ENCODE data around the gene P3H3. TPM values are rescaled to one million over a fixed set of nuclear protein-coding genes. Genes with fewer than 3 reads are reported as not detected.

P3H3 gene
- total and polyA plus RNA-seq, 9 of the 15 experiments (the other 6 are each of a cell fraction or from before 2014, with no cell fraction given): 0.03 to 15.0 (median 4.8) TPM

DNA sequence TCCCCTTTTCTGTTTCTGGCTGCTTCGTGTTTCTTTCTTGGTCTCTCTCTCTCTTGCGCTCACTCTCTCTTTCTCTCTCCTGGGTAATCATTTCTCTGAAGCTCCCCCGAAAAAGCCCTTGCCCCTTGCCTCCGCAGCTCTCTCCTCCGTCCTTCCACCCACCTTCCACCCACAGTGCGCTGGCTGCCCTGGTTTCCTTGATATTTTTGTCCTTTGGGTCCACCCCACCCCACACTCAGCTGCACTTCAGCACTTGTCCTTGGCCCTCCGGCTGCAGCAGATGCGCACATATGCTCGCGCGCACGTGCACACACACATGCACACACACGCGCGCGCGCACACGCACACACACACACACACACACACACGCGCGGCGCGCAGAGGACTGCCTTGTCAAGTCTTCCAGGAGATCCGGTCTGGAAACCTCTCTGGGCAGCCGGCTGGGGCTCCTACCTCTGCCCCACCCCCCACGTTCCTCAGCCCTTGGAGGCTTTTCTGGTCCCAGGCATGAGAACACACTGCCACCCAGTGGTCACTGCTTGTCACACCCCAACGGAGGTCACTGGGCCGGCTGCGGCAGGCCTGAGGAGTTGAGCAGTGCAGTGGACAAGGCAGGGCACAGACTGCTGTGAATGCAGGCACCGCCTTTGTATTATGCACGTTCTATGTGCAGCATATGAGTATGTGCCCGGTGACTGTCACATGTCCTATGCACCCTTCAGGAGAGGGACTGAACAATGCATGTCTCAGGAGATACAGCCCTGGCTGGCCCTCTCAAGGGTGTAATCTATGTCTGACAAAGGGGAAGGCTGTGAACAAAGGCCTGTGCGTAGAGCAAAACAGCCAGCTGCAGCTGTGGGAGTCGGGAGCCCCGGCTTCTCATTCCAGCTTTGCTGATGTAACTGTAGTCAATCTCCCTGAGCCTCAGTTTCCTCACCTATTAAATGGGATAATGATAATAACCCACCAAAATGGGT, 49.3 kb upstream of the P3H3 start (continued):
- TF ChIP-seq ZNF324 (CRISPR knock-in tag; IDR thresholded peaks at IDR 0.05) (no peak), KDM1A (IDR thresholded peaks at IDR 0.05) (peak in 1 of 2 experiments; percentile 83; a peak in 2 of 4 replicates), NFE2 (IDR thresholded peaks at IDR 0.05; ENCODE audit: low read depth) (no peak), ZNF696 (CRISPR knock-in tag; conservative IDR thresholded peaks at IDR 0.05) (no peak), SMAD4 (CRISPR knock-in tag; conservative IDR thresholded peaks at IDR 0.05) (peak; percentile 60), ZNF511 (CRISPR knock-in tag; IDR thresholded peaks at IDR 0.05) (no peak), XRCC5 (IDR thresholded peaks at IDR 0.05; ENCODE audit: low read depth, low read length) (no peak), FOXJ3 (CRISPR knock-in tag; IDR thresholded peaks at IDR 0.05) (no peak), ZNF830 (CRISPR knock-in tag; IDR thresholded peaks at IDR 0.05) (no peak), RBFOX2 (IDR thresholded peaks at IDR 0.05; ENCODE audit: low read depth, low read length) (peak; percentile 59), TBL1XR1 (IDR thresholded peaks at IDR 0.05; ENCODE audit: low read length in 2 of 2) (peak; percentile 28 to 33; a peak in 2 of 4 replicates), E2F6 (IDR thresholded peaks at IDR 0.05; ENCODE audit: borderline replicate concordance in 1 of 2, extremely low read depth in 1 of 2, insufficient read depth in 1 of 2, insufficient read length in 1 of 2, low read depth in 1 of 2, low read length in 1 of 2, poor library complexity in 1 of 2, severe bottlenecking in 1 of 2) (peak; percentile 42 to 43), E2F4 (CRISPR knock-in tag; IDR thresholded peaks at IDR 0.05; ENCODE audit: low read depth) (no peak), FOXA3 (CRISPR knock-in tag; conservative IDR thresholded peaks at IDR 0.05 in 1 of 2, IDR thresholded peaks at IDR 0.05 in 1 of 2) (no peak), CEBPZ (IDR thresholded peaks at IDR 0.05; ENCODE audit: borderline replicate concordance, low read depth, low read length) (no peak), MXD1 (CRISPR knock-in tag; IDR thresholded peaks at IDR 0.05; ENCODE audit: borderline replicate concordance, poor library complexity, severe bottlenecking) (no peak)
- TF ChIP-seq, protein P1, sequence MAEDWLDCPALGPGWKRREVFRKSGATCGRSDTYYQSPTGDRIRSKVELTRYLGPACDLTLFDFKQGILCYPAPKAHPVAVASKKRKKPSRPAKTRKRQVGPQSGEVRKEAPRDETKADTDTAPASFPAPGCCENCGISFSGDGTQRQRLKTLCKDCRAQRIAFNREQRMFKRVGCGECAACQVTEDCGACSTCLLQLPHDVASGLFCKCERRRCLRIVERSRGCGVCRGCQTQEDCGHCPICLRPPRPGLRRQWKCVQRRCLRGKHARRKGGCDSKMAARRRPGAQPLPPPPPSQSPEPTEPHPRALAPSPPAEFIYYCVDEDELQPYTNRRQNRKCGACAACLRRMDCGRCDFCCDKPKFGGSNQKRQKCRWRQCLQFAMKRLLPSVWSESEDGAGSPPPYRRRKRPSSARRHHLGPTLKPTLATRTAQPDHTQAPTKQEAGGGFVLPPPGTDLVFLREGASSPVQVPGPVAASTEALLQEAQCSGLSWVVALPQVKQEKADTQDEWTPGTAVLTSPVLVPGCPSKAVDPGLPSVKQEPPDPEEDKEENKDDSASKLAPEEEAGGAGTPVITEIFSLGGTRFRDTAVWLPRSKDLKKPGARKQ (CRISPR knock-in tag; IDR thresholded peaks at IDR 0.05): no peak

Data from K562 (cell line).